ENCODE measurements around the gene DYNC1H1.

DNA sequence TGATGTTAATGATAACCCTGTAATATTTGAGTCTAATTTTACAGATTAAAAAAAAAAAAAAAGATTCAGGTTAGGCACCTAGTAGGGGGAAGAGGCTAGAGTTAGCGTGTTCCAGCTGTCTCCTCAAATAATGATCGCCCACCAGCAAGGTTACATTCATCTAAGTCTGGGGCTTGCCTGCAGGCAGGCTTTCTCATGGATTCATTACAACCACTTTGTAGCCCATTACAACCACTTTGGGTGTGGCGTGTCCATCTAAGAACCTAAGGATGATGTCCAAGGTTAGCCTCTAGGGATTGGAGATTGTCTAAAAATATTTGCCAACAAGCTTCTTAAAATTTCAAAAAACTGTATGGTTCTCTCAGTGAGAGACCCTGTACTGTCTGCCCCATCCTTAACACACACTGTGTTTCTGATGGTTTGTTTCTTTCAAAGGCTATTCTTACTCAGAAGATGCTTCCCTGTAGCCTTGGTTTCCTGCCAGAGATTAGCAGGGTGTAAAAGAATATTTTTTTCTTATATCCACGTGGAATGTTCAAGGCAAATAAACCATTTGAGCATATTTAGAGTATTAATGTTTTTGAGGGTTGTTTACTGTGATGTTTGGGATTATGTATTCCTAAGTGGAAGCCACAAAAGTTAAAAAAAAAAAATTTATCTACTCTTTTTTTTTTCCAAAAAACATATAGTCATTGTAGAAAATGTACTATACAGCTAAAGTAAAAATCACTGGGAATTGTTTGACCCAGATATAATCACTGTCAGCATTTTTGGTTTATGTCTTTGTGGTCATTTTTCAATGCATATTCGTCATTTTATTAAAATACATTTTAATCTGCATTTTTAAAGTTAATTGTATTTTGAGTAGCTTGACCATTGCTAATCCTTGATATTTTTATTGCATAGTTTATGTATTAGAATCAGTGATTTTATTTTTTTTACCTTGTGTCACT, 1.7 kb downstream of the DYNC1H1 start:
- no peak for TF ChIP-seq CTCF (IDR thresholded peaks at IDR 0.05)
- no peak for TF ChIP-seq POLR2AphosphoS5 (IDR thresholded peaks at IDR 0.05)

All from gastroesophageal sphincter (tissue), 3 donors.